HG03378 (cell line): Measurements from ENCODE around the gene DSTN.

Experiments
- ATAC-seq: cut with Tn5 transposase; IDR thresholded peaks from one replicate; pipeline ENCODE4 v1.9.1; 2021; ENCODE audit warnings: mild to moderate bottlenecking, moderate library complexity; ENCODE audit not compliant: unreplicated experiment

Gene DSTN

GRCh38 chr20:17545127-17545526, 24.7 kb upstream of the DSTN start:
- no peak for ATAC-seq

GRCh38 chr20:17549131-17549530, 20.7 kb upstream of the DSTN start:
- no peak for ATAC-seq

GRCh38 chr20:17555106-17555505, 14.8 kb upstream of the DSTN start:
- no peak for ATAC-seq

GRCh38 chr20:17556837-17557674, 12.8 kb upstream of the DSTN start:
- ATAC-seq: no peak

- no peak for ATAC-seq
These were observed 12.2 kb upstream of the DSTN start for GRCh38 chr20:17557675-17558006.

- no peak for ATAC-seq
These were observed 11.5 kb upstream of the DSTN start for GRCh38 chr20:17558154-17558940.

GRCh38 chr20:17558941-17559304, 11.0 kb upstream of the DSTN start:
- ATAC-seq: no peak

GRCh38 chr20:17559338-17559737, 10.5 kb upstream of the DSTN start:
- no peak for ATAC-seq

- no peak for ATAC-seq
These were observed 9.4 kb upstream of the DSTN start for GRCh38 chr20:17560344-17561074.

- no peak for ATAC-seq
These were observed 7.0 kb upstream of the DSTN start for GRCh38 chr20:17562804-17563305.

- ATAC-seq: no peak
These were observed 4.6 kb upstream of the DSTN start for GRCh38 chr20:17565169-17565845.

- no peak for ATAC-seq
These were observed 3.5 kb upstream of the DSTN start for GRCh38 chr20:17566345-17566744.

GRCh38 chr20:17568045-17568788, 1.7 kb upstream of the DSTN start:
- no peak for ATAC-seq

- no peak for ATAC-seq
These were observed 828 bp upstream of the DSTN start for GRCh38 chr20:17568972-17569521.

GRCh38 chr20:17570347-17571152, 675 bp downstream of the DSTN start:
- peak; percentile 42 for ATAC-seq

GRCh38 chr20:17571153-17571527, 1.3 kb downstream of the DSTN start:
- ATAC-seq: no peak

GRCh38 chr20:17572034-17572638, 2.3 kb downstream of the DSTN start:
- no peak for ATAC-seq

GRCh38 chr20:17573463-17573862, 3.6 kb downstream of the DSTN start:
- no peak for ATAC-seq

GRCh38 chr20:17576215-17576614, 6.3 kb downstream of the DSTN start:
- no peak for ATAC-seq
